ENCODE results near the gene SPATA16.

GRCh38 chr3:172984914-172985313, 156.1 kb downstream of the SPATA16 start:
- TF ChIP-seq POLR2A (IDR thresholded peaks at IDR 0.05), result no peak
- TF ChIP-seq, protein P1, sequence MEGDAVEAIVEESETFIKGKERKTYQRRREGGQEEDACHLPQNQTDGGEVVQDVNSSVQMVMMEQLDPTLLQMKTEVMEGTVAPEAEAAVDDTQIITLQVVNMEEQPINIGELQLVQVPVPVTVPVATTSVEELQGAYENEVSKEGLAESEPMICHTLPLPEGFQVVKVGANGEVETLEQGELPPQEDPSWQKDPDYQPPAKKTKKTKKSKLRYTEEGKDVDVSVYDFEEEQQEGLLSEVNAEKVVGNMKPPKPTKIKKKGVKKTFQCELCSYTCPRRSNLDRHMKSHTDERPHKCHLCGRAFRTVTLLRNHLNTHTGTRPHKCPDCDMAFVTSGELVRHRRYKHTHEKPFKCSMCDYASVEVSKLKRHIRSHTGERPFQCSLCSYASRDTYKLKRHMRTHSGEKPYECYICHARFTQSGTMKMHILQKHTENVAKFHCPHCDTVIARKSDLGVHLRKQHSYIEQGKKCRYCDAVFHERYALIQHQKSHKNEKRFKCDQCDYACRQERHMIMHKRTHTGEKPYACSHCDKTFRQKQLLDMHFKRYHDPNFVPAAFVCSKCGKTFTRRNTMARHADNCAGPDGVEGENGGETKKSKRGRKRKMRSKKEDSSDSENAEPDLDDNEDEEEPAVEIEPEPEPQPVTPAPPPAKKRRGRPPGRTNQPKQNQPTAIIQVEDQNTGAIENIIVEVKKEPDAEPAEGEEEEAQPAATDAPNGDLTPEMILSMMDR (IDR thresholded peaks at IDR 0.05), result no peak

Measured in testis (tissue), 2 donors.